Activated CD4-positive, alpha-beta T cell treated with anti-CD3 and anti-CD28 coated beads, Interleukin-2, amount 50 U/mL, for 16 hours (primary cell): ENCODE measurements around the gene TBRG1.

Source experiments
- DNase-seq: peaks from one replicate; pipeline ENCODE4 v3.0.0-alpha.2; 2020

Gene TBRG1

GRCh38 chr11:124667601-124668000, 44.9 kb downstream of the TBRG1 start:
- no peak for DNase-seq

GRCh38 chr11:124669193-124669592, 46.5 kb downstream of the TBRG1 start:
- peak; percentile 56 for DNase-seq

- DNase-seq, result peak; percentile 12
These were observed 48.1 kb downstream of the TBRG1 start for GRCh38 chr11:124670732-124671131.

- DNase-seq, result no peak
These were observed 50.0 kb downstream of the TBRG1 start for GRCh38 chr11:124672536-124673215.

GRCh38 chr11:124673333-124674167, 50.9 kb downstream of the TBRG1 start, which contains the start of the genes SIAE and SPA17:
Gene SIAE, minus strand, starts transcription at chr11:124673739. Its CDS starts 31 bp downstream, at chr11:124673708.
Gene SPA17, plus strand, starts transcription at chr11:124673904. Its CDS starts 1,361 bp downstream, at chr11:124675265.
- DNase-seq, result peak; percentile 93

GRCh38 chr11:124674168-124674517, 51.5 kb downstream of the TBRG1 start:
- no peak for DNase-seq

GRCh38 chr11:124674571-124674970, 51.9 kb downstream of the TBRG1 start:
- no peak for DNase-seq

GRCh38 chr11:124676386-124676785, 53.7 kb downstream of the TBRG1 start:
- no peak for DNase-seq

GRCh38 chr11:124678416-124678815, 55.8 kb downstream of the TBRG1 start:
- no peak for DNase-seq

- no peak for DNase-seq
These were observed 58.8 kb downstream of the TBRG1 start for GRCh38 chr11:124681421-124681820.

- DNase-seq, result no peak
These were observed 59.8 kb downstream of the TBRG1 start for GRCh38 chr11:124682443-124682842.
